Naive B cell (primary cell): ENCODE measurements around the gene TMC1. TPM values are rescaled to one million over a fixed set of nuclear protein-coding genes. Genes with fewer than 3 reads are reported as not detected.
"Not testable (repeated sequence)": the region's sequence is repeated elsewhere in the genome, so short reads cannot be mapped to it uniquely, and the experiment has no call there.

Experiments
- ATAC-seq, 2 donors: fragments of 150-1000 bp; cut with Tn5 transposase; 2 replicates each; pipeline ENCODE4 v1.10.0; 2021; ENCODE audit warnings: low read depth in 2 of 2, mild to moderate bottlenecking in 2 of 2, moderate library complexity in 2 of 2
- DNase-seq: peaks from one replicate; pipeline ENCODE4 v3.0.0; 2022
- H3K27ac Mint-ChIP-seq, 6 donors: one replicate each; pipeline ENCODE4 v1.8.0; 2020 to 2022; ENCODE audit warnings: mild to moderate bottlenecking in 6 of 6, mixed read lengths in 6 of 6, moderate library complexity in 5 of 6, inconsistent platforms in 2 of 6
- H3K27me3 Mint-ChIP-seq, 3 donors: one replicate each; pipeline ENCODE4 v1.8.0; 2021 to 2022; ENCODE audit warnings: mixed read lengths in 3 of 3, mild to moderate bottlenecking in 1 of 3
- H3K36me3 Mint-ChIP-seq, 2 donors: one replicate each; pipeline ENCODE4 v1.8.0; 2020 to 2022; ENCODE audit warnings: mixed read lengths in 2 of 2, inconsistent platforms in 1 of 2, mild to moderate bottlenecking in 1 of 2
- H3K4me1 Mint-ChIP-seq, 3 donors: one replicate each; pipeline ENCODE4 v1.8.0; 2020 to 2022; ENCODE audit warnings: mixed read lengths in 3 of 3, inconsistent platforms in 1 of 3, mild to moderate bottlenecking in 1 of 3, moderate library complexity in 1 of 3
- H3K4me3 Mint-ChIP-seq, 8 donors: one replicate each; pipeline ENCODE4 v1.8.0; 2020 to 2022; ENCODE audit warnings: mild to moderate bottlenecking in 8 of 8, mixed read lengths in 8 of 8, moderate library complexity in 8 of 8, inconsistent platforms in 2 of 8
- H3K9me3 Mint-ChIP-seq, 7 donors: one replicate each; pipeline ENCODE4 v1.8.0; 2020 to 2022; ENCODE audit warnings: mixed read lengths in 7 of 7, mild to moderate bottlenecking in 5 of 7, inconsistent platforms in 2 of 7, moderate library complexity in 1 of 7
- polyA plus RNA-seq, 6 donors: library from polyadenylated mRNA; unstranded; fragments of 300-500 nt; fragmentation: Illumina TruSeq; gene quantifications; one replicate each; pipeline ENCODE4 v1.2.3, GENCODE V29; 2021; ENCODE audit warnings: low read depth in 6 of 6

TMC1 gene
- polyA plus RNA-seq, 6 donors from 2014 or later: not detected

DNA sequence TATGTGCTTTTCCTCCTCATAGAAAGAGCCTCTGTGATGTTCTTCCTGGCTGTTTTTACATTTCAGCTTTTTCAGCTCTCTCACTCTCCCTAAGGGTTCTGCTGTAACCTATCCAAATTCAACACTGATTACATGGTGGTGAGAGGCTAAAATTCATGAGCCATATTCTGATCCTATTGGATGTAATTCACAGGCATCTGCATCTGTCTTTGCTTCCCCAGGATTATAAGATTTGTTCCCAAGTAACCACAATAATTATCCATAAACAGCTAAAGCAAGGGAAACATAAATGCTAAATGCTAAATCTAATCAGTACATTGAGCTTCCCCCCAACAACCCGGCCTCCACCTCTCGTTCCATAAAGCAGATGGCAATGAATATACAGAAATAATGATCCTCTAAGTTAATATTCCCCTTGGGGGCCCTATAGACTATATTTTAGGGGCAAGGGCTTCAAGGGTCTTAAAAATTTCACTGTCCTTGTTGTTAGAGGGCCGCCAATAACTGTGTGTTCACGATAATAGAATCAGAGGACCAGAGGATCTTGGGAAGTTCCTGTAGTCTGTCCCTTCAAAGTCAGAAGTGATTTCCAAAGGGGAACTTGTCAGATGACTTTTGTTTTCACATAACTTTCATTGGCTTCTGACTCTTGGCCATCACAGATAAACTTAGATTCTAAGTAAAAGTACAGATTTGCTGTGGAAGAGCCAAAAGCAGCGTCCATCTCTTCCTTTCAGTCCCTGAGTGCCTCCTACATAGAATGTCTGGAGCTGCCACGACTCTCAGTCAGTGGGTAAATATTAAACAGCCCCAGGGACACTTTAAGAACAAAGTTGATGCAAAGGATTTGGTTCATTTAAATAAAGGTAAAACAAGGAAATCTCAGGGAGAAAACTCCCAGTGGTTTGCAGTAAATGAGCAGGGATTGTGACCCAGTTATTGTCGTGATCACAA lies 305.9 kb downstream of the TMC1 start:
- Mint-ChIP-seq H3K27ac (no peak overlapping the region), H3K36me3 (no peaks in the 10 kb centered on the region)

DNA sequence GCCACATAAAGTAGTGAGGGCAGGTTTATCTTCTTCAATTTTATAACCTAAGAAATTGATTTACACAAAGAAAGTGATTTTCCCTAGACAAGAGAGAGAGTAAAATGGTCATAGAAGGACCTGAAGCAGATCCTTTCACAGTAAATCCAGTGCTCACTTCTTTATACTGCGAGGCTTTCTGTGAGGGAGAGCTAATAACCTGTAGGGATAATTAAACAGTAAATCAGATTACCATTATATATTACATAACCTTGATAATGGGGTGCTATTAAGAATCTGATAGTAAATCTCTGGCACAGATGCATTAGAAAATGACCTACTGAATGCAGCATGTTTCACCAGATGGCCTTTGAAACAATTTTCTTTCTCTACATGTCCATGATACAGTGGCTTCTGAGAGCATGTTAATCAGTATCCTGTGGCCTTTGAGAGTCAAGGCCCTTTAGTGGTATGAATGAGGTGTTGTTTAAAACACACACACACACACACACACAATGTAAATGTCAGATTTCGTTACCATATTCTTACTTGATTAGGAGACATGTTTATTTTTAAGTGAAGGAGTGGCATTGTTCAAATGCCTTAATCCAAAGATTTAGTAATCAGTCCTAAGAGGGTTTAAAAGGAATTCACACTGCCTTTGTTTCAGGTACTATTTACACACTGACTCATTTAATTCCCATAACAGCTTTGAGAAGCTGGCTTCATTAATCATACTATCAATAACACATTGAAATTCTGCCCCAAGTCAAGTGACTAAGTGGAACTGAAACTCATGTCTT lies 306.7 kb downstream of the TMC1 start:
- Mint-ChIP-seq H3K4me3 (no peak overlapping the region), H3K27me3 (peaks cover 0 to 5% (median 0%) of the 10 kb centered on the region in 3 donors), H3K4me1 (no peaks in the 10 kb centered on the region), H3K36me3 (no peaks in the 10 kb centered on the region), H3K9me3 (no peaks in the 10 kb centered on the region), H3K27ac (no peak overlapping the region)
- DNase-seq (no peak), ATAC-seq (no peak)

More for the DNA sequence above, 305.9 kb downstream of the TMC1 start:
- no peak for DNase-seq
- H3K27me3 Mint-ChIP-seq: peaks cover 0 to 5% (median 0%) of the 10 kb centered on the region in 3 donors
- H3K4me3 Mint-ChIP-seq: no peak overlapping the region
- ATAC-seq: no peak
- H3K9me3 Mint-ChIP-seq: no peaks in the 10 kb centered on the region
- no peaks in the 10 kb centered on the region for H3K4me1 Mint-ChIP-seq

DNA sequence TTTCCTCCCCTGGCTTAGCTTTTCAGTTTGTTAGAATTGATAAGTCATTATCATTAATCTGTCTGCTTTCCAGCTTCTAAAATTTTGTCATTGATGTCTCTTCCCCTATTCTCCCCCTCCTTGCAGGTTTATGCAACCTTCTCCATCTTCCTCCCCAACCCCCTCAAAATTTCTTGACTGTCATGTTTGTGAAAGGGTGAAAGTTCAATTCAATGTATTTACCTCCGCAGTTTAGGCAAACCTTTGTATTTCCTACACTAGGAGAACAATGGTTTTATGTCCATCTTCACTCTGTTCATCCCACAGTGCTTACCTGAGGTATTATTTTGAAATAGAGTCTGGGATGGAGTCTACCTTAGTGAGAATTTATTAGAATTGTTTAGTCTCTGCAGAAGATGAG lies 313.6 kb downstream of the TMC1 start:
- Mint-ChIP-seq H3K4me3 (no peak overlapping the region), H3K36me3 (no peaks in the 10 kb centered on the region), H3K27me3 (peaks cover 6 to 24% (median 19%) of the 10 kb centered on the region in 3 donors), H3K9me3 (peaks cover 0 to 2% (median 0%) of the 10 kb centered on the region in 7 donors), H3K27ac (no peak overlapping the region), H3K4me1 (no peaks in the 10 kb centered on the region)
- ATAC-seq (no peak), DNase-seq (no peak)

- ATAC-seq: no peak
- Mint-ChIP-seq H3K27me3 (peaks cover 6 to 24% (median 19%) of the 10 kb centered on the region in 3 donors), H3K4me3 (no peak overlapping the region), H3K9me3 (peaks cover 0 to 2% (median 0%) of the 10 kb centered on the region in 7 donors), H3K36me3 (no peaks in the 10 kb centered on the region), H3K27ac (no peak overlapping the region), H3K4me1 (no peaks in the 10 kb centered on the region)
- no peak for DNase-seq
Measured at GRCh38 chr9:72836790-72837189, 315.4 kb downstream of the TMC1 start.

DNA sequence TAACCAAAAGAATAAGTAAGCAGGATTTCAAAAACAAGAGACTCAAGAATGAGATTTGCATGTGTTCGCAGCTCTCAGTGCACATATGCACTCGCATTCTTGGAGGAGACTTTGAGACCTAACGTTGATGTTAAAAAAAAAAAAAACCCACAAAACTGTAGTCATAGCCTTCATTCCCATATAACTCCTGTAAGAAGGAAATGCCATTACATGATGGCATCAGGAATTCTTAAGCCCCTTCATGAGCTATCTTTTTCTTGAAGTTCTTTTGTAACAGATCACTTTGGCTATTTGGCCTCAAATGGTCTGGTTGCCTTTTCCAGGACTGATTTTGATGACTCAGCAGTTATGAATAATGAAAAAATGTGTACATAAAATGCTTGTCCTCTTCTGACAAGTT lies 317.7 kb downstream of the TMC1 start:
- no peak for DNase-seq
- Mint-ChIP-seq H3K4me1 (no peaks in the 10 kb centered on the region), H3K4me3 (no peak overlapping the region), H3K9me3 (peaks cover 0 to 8% (median 5%) of the 10 kb centered on the region in 7 donors), H3K27ac (no peak overlapping the region), H3K36me3 (no peaks in the 10 kb centered on the region), H3K27me3 (peaks cover 6 to 16% (median 15%) of the 10 kb centered on the region in 3 donors)
- ATAC-seq: no peak

DNA sequence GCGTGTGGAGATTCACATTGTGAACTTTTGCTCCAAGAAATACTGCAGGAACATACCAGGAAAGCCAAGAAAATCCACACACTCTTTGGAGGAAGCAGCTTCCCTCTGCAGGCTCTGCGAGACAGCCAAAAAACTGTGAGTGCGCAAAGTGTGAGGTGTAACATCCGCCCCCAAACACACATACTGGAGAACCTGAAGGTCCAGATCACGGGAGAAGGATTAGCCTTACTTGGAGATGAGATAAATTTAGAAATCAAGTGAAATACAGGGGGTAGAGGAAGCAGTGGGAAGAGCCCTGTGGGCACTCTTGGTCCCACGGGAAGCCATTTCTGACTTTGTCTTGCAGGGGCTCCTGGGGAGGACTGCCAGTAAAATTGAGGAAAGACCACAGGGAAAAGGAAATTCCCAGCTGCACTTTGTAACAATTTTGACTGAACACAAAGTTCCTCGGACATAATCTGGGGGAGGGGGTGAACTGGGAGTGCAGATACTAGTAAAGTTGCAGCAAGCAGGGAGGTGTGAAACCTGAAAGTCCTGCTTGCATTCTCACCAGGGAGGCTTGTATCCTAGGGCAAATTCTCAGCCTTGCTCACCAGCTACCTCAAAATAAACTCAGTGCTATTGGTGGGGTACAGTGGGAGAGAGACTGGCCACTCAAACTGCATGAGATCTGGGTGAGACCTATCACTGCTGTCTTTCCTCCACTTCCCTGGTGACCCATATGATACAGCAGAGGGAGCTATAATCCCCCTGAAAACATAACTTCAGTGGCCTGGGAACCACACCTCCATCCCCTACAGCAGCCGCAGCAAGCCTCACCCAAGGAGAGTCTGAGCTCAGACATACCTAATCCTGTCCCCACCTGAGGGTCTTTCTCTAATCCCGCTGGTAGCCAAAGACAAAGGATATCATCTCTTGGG lies 322.4 kb downstream of the TMC1 start:
- Mint-ChIP-seq H3K4me1 (no peaks in the 10 kb centered on the region), H3K27ac (no peak overlapping the region), H3K4me3 (no peak overlapping the region), H3K27me3 (peaks cover 0 to 21% (median 5%) of the 10 kb centered on the region in 3 donors), H3K36me3 (peaks cover 5 to 17% of the 10 kb centered on the region in 2 donors), H3K9me3 (peaks cover 3 to 38% (median 25%) of the 10 kb centered on the region in 7 donors)
- ATAC-seq: no peak
- DNase-seq: no peak

DNA sequence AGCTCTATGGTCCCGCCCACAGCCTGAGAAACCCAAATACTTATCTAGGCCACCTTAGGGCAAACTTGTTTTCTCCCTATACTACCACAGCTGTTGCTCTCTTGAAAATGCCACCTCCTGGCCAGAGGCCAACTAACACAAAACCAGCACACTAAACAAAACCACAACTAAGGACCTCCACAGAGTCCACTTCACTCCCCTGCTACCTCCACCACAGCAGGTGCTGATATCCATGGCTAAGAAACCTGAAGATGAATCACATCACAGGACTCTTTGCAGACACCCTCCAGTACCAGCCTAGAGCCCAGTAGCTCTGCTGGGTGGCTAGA lies 323.0 kb downstream of the TMC1 start:
- no peak for DNase-seq
- no peak for ATAC-seq
- peaks cover 0 to 21% (median 10%) of the 10 kb centered on the region in 3 donors for H3K27me3 Mint-ChIP-seq
- peaks cover 3 to 38% (median 25%) of the 10 kb centered on the region in 7 donors for H3K9me3 Mint-ChIP-seq
- no peak overlapping the region for H3K4me3 Mint-ChIP-seq
- H3K36me3 Mint-ChIP-seq: peaks cover 5 to 17% of the 10 kb centered on the region in 2 donors
- H3K4me1 Mint-ChIP-seq: no peaks in the 10 kb centered on the region
- no peak overlapping the region for H3K27ac Mint-ChIP-seq

- peaks cover 5 to 17% of the 10 kb centered on the region in 2 donors for H3K36me3 Mint-ChIP-seq
- peaks cover 0 to 21% (median 10%) of the 10 kb centered on the region in 3 donors for H3K27me3 Mint-ChIP-seq
- ATAC-seq, H3K4me1 Mint-ChIP-seq, DNase-seq, H3K4me3 Mint-ChIP-seq, H3K27ac Mint-ChIP-seq: not testable (repeated sequence)
- H3K9me3 Mint-ChIP-seq: peaks cover 3 to 38% (median 25%) of the 10 kb centered on the region in 7 donors
Measured at GRCh38 chr9:72845052-72845451, 323.6 kb downstream of the TMC1 start.

DNA sequence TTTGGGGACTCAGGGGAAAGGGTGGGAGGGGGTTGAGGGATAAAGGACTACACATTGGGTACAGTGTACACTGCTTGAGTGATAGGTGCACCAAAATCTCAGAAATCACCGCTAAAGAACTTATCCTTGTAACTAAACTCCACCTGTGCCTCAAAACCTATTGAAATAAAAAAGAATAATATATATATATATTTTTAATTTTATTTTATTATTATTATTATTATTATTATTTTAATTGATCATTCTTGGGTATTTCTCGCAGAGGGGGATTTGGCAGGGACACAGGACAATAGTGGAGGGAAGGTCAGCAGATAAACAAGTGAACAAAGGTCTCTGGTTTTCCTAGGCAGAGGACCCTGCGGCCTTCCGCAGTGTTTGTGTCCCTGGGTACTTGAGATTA lies 328.8 kb downstream of the TMC1 start:
- Mint-ChIP-seq H3K27me3 (peaks cover 0 to 12% (median 10%) of the 10 kb centered on the region in 3 donors), H3K36me3 (peaks cover 4 to 10% of the 10 kb centered on the region in 2 donors), H3K9me3 (peaks cover 0 to 22% (median 11%) of the 10 kb centered on the region in 7 donors)
- not testable (repeated sequence) for H3K27ac Mint-ChIP-seq, H3K4me1 Mint-ChIP-seq, DNase-seq, ATAC-seq, H3K4me3 Mint-ChIP-seq

- Mint-ChIP-seq H3K9me3 (peaks cover 0 to 2% (median 0%) of the 10 kb centered on the region in 7 donors), H3K27me3 (no peaks in the 10 kb centered on the region), H3K36me3 (peaks cover 0 to 4% of the 10 kb centered on the region in 2 donors), H3K27ac (no peak overlapping the region), H3K4me3 (no peak overlapping the region), H3K4me1 (peaks cover 0 to 3% (median 0%) of the 10 kb centered on the region in 3 donors)
- ATAC-seq: no peak
- no peak for DNase-seq
Measured at GRCh38 chr9:72855321-72855720, 333.9 kb downstream of the TMC1 start.

DNA sequence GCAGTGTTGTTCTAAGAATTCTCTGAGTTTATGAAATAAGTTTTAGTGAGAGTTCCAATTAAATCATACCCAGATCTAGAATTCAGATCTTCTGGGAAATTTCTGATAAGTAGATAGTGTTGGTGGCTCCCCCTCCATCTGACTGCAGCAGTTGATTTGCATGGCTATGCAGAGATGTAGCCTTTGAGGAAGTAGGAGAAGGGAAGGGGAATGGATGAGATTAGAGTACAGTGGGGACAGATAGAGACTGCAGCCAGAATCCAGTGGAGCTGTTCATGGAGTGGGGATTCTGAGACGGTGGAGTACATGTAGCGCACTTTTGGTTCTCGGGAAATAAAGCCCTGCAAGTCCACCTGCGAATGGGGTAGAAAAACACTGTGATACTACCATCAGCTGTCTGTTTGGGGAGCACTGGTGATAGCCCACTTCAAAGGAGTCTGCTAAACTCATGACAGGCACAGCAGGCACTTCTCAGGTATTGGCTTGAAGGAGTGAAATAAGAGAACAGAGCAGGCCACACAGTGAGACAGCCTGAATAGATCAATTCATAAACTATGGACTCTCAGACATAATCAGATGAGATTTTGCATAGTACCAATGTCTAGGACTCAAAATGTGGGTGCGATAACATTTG lies 334.6 kb downstream of the TMC1 start:
- H3K9me3 Mint-ChIP-seq: peaks cover 0 to 2% (median 0%) of the 10 kb centered on the region in 7 donors
- no peaks in the 10 kb centered on the region for H3K27me3 Mint-ChIP-seq
- ATAC-seq: no peak
- peaks cover 0 to 3% (median 0%) of the 10 kb centered on the region in 3 donors for H3K4me1 Mint-ChIP-seq
- DNase-seq: no peak
- H3K27ac Mint-ChIP-seq: no peak overlapping the region
- peaks cover 0 to 4% of the 10 kb centered on the region in 2 donors for H3K36me3 Mint-ChIP-seq
- H3K4me3 Mint-ChIP-seq: no peak overlapping the region

DNA sequence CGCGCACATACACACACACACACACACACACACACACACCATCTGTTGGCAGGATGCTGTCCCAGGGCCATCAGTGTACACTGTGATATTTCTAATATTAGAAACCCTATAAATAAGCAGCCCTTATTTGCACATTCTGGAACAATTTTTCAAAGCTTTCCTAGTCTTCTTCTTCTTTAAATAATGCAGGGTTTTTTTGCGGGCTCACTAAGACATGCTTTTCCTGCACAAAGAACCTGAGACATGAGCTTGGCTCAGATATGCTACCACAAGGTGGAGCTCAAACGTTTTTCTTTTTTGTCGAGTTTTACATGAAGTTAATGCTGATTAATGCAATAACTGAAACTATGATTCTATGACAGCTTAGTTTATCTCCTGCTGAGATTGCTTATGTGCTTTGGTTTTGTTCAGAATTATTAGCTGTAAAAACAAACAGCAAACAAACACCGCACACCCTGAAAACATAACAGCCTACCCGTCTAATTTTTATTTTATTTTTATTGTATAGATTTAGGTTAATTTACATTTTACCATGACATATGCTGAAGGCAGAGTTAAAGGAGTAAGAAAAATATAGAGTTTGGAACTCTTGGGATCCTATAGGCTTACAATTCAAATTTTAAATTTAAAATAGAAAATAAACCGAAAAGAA lies 335.7 kb downstream of the TMC1 start:
- Mint-ChIP-seq H3K4me1 (peaks cover 0 to 3% (median 2%) of the 10 kb centered on the region in 3 donors), H3K36me3 (no peaks in the 10 kb centered on the region), H3K27me3 (no peaks in the 10 kb centered on the region), H3K27ac (no peak overlapping the region), H3K9me3 (no peaks in the 10 kb centered on the region), H3K4me3 (no peak overlapping the region)
- no peak for ATAC-seq
- peak; percentile 12 for DNase-seq
